Brain pericyte (primary cell): ENCODE results near the gene CYBA.

Experiments
- DNase-seq: peaks from one replicate; pipeline ENCODE4 v3.0.0-alpha.2; 2012; ENCODE audit warnings: low read depth, low spot score

The CYBA gene

GRCh38 chr16:88593910-88594309 lies 56.9 kb downstream of the CYBA start:
- no peak for DNase-seq

GRCh38 chr16:88593489-88593888 lies 57.4 kb downstream of the CYBA start:
- DNase-seq = no peak
